ENCODE data around the gene MREG. TPM values are rescaled to one million over a fixed set of nuclear protein-coding genes. Genes with fewer than 3 reads are reported as not detected.
"Not testable (repeated sequence)": the region's sequence is repeated elsewhere in the genome, so short reads cannot be mapped to it uniquely, and the experiment has no call there.

The MREG gene
- total and polyA plus RNA-seq, 2 experiments from 2014 or later, result 1.8 to 3.1 TPM

- H3K4me3 ChIP-seq, result peak overlapping the region; percentile 61
- no peaks in the 10 kb centered on the region for H3K79me2 ChIP-seq (ENCODE audit: insufficient read depth)
- peak overlapping the region; percentile 79 for H3K4me2 ChIP-seq (ENCODE audit: unreplicated experiment)
- DNase-seq, result peak; percentile 83
- peak overlapping the region; percentile 58 for H3K27ac ChIP-seq
- H3K9ac ChIP-seq, result peak overlapping the region; percentile 58
- H4K20me1 ChIP-seq (ENCODE audit: insufficient read depth), result no peaks in the 10 kb centered on the region
- 6 to 7% methylated on average over 8 of the region's 8 CpGs for WGBS, 2 experiments (ENCODE audit: low coverage in 1 of 2, low lambda C conversion rate in 2 of 2, missing lambda C conversion rate in 2 of 2)
- peak overlapping the region; percentile 49 for H2AFZ ChIP-seq
- H3K4me1 ChIP-seq (ENCODE audit: insufficient read depth), result peaks cover 35% of the 10 kb centered on the region
- H3K27me3 ChIP-seq (replicated peaks; ENCODE audit: insufficient read depth), result no peaks in the 10 kb centered on the region
- peaks cover 25% of the 10 kb centered on the region for H3F3A ChIP-seq (ENCODE audit: insufficient read depth)
- no peaks in the 10 kb centered on the region for H3K36me3 ChIP-seq (ENCODE audit: low read depth)
- in situ Hi-C loops (cut with MboI), result loop anchor here (25.0 kb wide), 2 partner anchors 969 to 1119 kb away; partner anchors contain the start of gene BARD1
- H3K9me3 ChIP-seq (ENCODE audit: low read depth), result no peaks in the 10 kb centered on the region
- H3K9me2 ChIP-seq (ENCODE audit: insufficient read depth), result no peaks in the 10 kb centered on the region
- TF ChIP-seq EZH2 (IDR thresholded peaks at IDR 0.05; ENCODE audit: insufficient read depth, poor library complexity, severe bottlenecking) (no peak), EZH2phosphoT487 (IDR thresholded peaks at IDR 0.05; ENCODE audit: insufficient read depth, low read depth) (no peak)
These were observed 82.0 kb downstream of the MREG start for GRCh38 chr2:215931256-215931903.

- H4K20me1 ChIP-seq (ENCODE audit: insufficient read depth), result no peaks in the 10 kb centered on the region
- DNase-seq, result peak; percentile 61
- no peaks in the 10 kb centered on the region for H3K9me2 ChIP-seq (ENCODE audit: insufficient read depth)
- peak overlapping the region; percentile 61 for H3K4me3 ChIP-seq
- H3K9me3 ChIP-seq (ENCODE audit: low read depth), result no peaks in the 10 kb centered on the region
- peak overlapping the region; percentile 58 for H3K27ac ChIP-seq
- in situ Hi-C loops (cut with MboI), result loop anchor here (25.0 kb wide), 2 partner anchors 968 to 1118 kb away; partner anchors contain the start of gene BARD1
- TF ChIP-seq EZH2phosphoT487 (IDR thresholded peaks at IDR 0.05; ENCODE audit: insufficient read depth, low read depth), result no peak
- TF ChIP-seq EZH2 (IDR thresholded peaks at IDR 0.05; ENCODE audit: insufficient read depth, poor library complexity, severe bottlenecking), result no peak
- no peaks in the 10 kb centered on the region for H3K36me3 ChIP-seq (ENCODE audit: low read depth)
- H3K4me1 ChIP-seq (ENCODE audit: insufficient read depth), result peaks cover 35% of the 10 kb centered on the region
- peak overlapping the region; percentile 58 for H3K9ac ChIP-seq
- no peaks in the 10 kb centered on the region for H3K27me3 ChIP-seq (replicated peaks; ENCODE audit: insufficient read depth)
- peaks cover 25% of the 10 kb centered on the region for H3F3A ChIP-seq (ENCODE audit: insufficient read depth)
- 38 to 39% methylated on average over 8 of the region's 8 CpGs for WGBS, 2 experiments (ENCODE audit: low coverage in 1 of 2, low lambda C conversion rate in 2 of 2, missing lambda C conversion rate in 2 of 2)
- H3K4me2 ChIP-seq (ENCODE audit: unreplicated experiment), result peak overlapping the region; percentile 79
- no peaks in the 10 kb centered on the region for H3K79me2 ChIP-seq (ENCODE audit: insufficient read depth)
- H2AFZ ChIP-seq, result peak overlapping the region; percentile 49
These were observed 82.7 kb downstream of the MREG start for GRCh38 chr2:215930505-215931253.

GRCh38 chr2:215929602-215930335 lies 83.6 kb downstream of the MREG start:
- 83 to 88% methylated on average over 6 of the region's 6 CpGs for WGBS, 2 experiments (ENCODE audit: low coverage in 1 of 2, low lambda C conversion rate in 2 of 2, missing lambda C conversion rate in 2 of 2)
- H3K9ac ChIP-seq, result no peak overlapping the region

GRCh38 chr2:215928086-215928485 lies 85.3 kb downstream of the MREG start:
- Histone ChIP-seq H3K36me3 (ENCODE audit: low read depth) (no peaks in the 10 kb centered on the region), H3K9me2 (ENCODE audit: insufficient read depth) (no peaks in the 10 kb centered on the region), H3K4me3 (no peak overlapping the region), H3K27me3 (replicated peaks; ENCODE audit: insufficient read depth) (no peaks in the 10 kb centered on the region), H3K9ac (no peak overlapping the region), H3K4me2 (ENCODE audit: unreplicated experiment) (no peak overlapping the region), H3K27ac (no peak overlapping the region), H2AFZ (no peak overlapping the region), H3K79me2 (ENCODE audit: insufficient read depth) (no peaks in the 10 kb centered on the region), H3K4me1 (ENCODE audit: insufficient read depth) (peaks cover 31% of the 10 kb centered on the region), H3F3A (ENCODE audit: insufficient read depth) (peaks cover 25% of the 10 kb centered on the region), H4K20me1 (ENCODE audit: insufficient read depth) (no peaks in the 10 kb centered on the region), H3K9me3 (ENCODE audit: low read depth) (no peaks in the 10 kb centered on the region)
- WGBS, 2 experiments (ENCODE audit: low coverage in 1 of 2, low lambda C conversion rate in 2 of 2, missing lambda C conversion rate in 2 of 2), result 79 to 82% methylated on average over 11 of the region's 11 CpGs
- DNase-seq, result no peak
- TF ChIP-seq EZH2phosphoT487 (IDR thresholded peaks at IDR 0.05; ENCODE audit: insufficient read depth, low read depth), result no peak
- no peak for TF ChIP-seq EZH2 (IDR thresholded peaks at IDR 0.05; ENCODE audit: insufficient read depth, poor library complexity, severe bottlenecking)
- in situ Hi-C loops (cut with MboI), result loop anchor here (25.0 kb wide), 2 partner anchors 966 to 1116 kb away; partner anchors contain the start of gene BARD1

More at GRCh38 chr2:215929602-215930335, 83.6 kb downstream of the MREG start:
- H3K9me3 ChIP-seq (ENCODE audit: low read depth), result no peaks in the 10 kb centered on the region
- H3K27ac ChIP-seq, result peak overlapping the region; percentile 58
- H3K4me2 ChIP-seq (ENCODE audit: unreplicated experiment), result peak overlapping the region; percentile 79
- DNase-seq, result peak; percentile 67
- H2AFZ ChIP-seq, result no peak overlapping the region
- TF ChIP-seq EZH2phosphoT487 (IDR thresholded peaks at IDR 0.05; ENCODE audit: insufficient read depth, low read depth) (no peak), EZH2 (IDR thresholded peaks at IDR 0.05; ENCODE audit: insufficient read depth, poor library complexity, severe bottlenecking) (no peak)
- H3F3A ChIP-seq (ENCODE audit: insufficient read depth), result peaks cover 25% of the 10 kb centered on the region
- no peaks in the 10 kb centered on the region for H3K79me2 ChIP-seq (ENCODE audit: insufficient read depth)
- H3K4me3 ChIP-seq, result no peak overlapping the region
- no peaks in the 10 kb centered on the region for H3K9me2 ChIP-seq (ENCODE audit: insufficient read depth)
- no peaks in the 10 kb centered on the region for H3K27me3 ChIP-seq (replicated peaks; ENCODE audit: insufficient read depth)
- H3K4me1 ChIP-seq (ENCODE audit: insufficient read depth), result peaks cover 35% of the 10 kb centered on the region
- H3K36me3 ChIP-seq (ENCODE audit: low read depth), result no peaks in the 10 kb centered on the region
- in situ Hi-C loops (cut with MboI), result loop anchor here (25.0 kb wide), 2 partner anchors 967 to 1117 kb away; partner anchors contain the start of gene BARD1
- no peaks in the 10 kb centered on the region for H4K20me1 ChIP-seq (ENCODE audit: insufficient read depth)

- 97 to 99% methylated on average over 6 of the region's 6 CpGs for WGBS, 2 experiments (ENCODE audit: low coverage in 1 of 2, low lambda C conversion rate in 2 of 2, missing lambda C conversion rate in 2 of 2)
- not testable (repeated sequence) for H4K20me1 ChIP-seq (ENCODE audit: insufficient read depth); DNase-seq; H3K36me3 ChIP-seq (ENCODE audit: low read depth); H3K4me3 ChIP-seq; H3K4me2 ChIP-seq (ENCODE audit: unreplicated experiment); H3K27me3 ChIP-seq (replicated peaks; ENCODE audit: insufficient read depth); H3K9me3 ChIP-seq (ENCODE audit: low read depth); H3K27ac ChIP-seq; H3K9ac ChIP-seq; H3K9me2 ChIP-seq (ENCODE audit: insufficient read depth); H3K79me2 ChIP-seq (ENCODE audit: insufficient read depth); H2AFZ ChIP-seq
- H3F3A ChIP-seq (ENCODE audit: insufficient read depth), result peaks cover 25% of the 10 kb centered on the region
- in situ Hi-C loops (cut with MboI), result loop anchor here (25.0 kb wide), 2 partner anchors 965 to 1115 kb away; partner anchors contain the start of gene BARD1
- peaks cover 30% of the 10 kb centered on the region for H3K4me1 ChIP-seq (ENCODE audit: insufficient read depth)
These were observed 86.4 kb downstream of the MREG start for GRCh38 chr2:215926992-215927391.
